HFF-Myc (cell line): ENCODE results near the gene ABCC5.

Source experiments
- DNase-seq: peaks from one replicate; pipeline ENCODE4 v3.0.0-alpha.2; 2011; ENCODE audit warnings: low read depth; ENCODE audit errors: extremely low read depth
- H3K4me3 ChIP-seq: replicated peaks from 2 replicates; pipeline ENCODE4 v1.5.1; 2011; ENCODE audit warnings: low read depth, mild to moderate bottlenecking, control low read depth, low read length
- TF ChIP-seq, protein P1 (sequence below): IDR thresholded peaks from 2 replicates; pipeline ENCODE4 v1.5.1; 2012; ENCODE audit warnings: mild to moderate bottlenecking, low read depth, low read length, control low read depth; ENCODE audit errors: missing control alignments

ABCC5 gene

DNA sequence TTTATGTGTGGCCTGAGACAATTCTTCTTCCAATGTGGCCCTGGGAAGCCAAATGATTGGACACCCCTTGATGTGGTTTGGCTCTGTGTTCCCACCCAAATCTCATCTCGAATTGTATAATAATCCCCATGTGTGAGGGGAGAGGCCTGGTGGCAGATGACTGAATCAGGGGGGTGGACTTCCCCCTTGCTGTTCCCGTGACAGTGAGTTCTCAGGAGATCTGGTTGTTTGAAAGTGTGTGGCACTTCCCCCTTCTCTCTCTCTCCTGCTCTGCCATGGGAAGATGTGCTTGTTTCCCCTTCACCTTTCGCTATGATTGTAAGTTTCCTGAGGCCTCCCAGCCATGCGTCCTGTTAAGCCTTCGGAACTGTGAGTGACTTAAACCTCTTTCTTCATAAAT is 72.9 kb downstream of the ABCC5 start:
- H3K4me3 ChIP-seq, result no peak overlapping the region
- TF ChIP-seq, protein P1, sequence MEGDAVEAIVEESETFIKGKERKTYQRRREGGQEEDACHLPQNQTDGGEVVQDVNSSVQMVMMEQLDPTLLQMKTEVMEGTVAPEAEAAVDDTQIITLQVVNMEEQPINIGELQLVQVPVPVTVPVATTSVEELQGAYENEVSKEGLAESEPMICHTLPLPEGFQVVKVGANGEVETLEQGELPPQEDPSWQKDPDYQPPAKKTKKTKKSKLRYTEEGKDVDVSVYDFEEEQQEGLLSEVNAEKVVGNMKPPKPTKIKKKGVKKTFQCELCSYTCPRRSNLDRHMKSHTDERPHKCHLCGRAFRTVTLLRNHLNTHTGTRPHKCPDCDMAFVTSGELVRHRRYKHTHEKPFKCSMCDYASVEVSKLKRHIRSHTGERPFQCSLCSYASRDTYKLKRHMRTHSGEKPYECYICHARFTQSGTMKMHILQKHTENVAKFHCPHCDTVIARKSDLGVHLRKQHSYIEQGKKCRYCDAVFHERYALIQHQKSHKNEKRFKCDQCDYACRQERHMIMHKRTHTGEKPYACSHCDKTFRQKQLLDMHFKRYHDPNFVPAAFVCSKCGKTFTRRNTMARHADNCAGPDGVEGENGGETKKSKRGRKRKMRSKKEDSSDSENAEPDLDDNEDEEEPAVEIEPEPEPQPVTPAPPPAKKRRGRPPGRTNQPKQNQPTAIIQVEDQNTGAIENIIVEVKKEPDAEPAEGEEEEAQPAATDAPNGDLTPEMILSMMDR, result no peak
- no peak for DNase-seq

- TF ChIP-seq, protein P1, result no peak
- no peak overlapping the region for H3K4me3 ChIP-seq
- DNase-seq, result no peak
These were observed 73.9 kb downstream of the ABCC5 start for GRCh38 chr3:183943739-183944138.

DNA sequence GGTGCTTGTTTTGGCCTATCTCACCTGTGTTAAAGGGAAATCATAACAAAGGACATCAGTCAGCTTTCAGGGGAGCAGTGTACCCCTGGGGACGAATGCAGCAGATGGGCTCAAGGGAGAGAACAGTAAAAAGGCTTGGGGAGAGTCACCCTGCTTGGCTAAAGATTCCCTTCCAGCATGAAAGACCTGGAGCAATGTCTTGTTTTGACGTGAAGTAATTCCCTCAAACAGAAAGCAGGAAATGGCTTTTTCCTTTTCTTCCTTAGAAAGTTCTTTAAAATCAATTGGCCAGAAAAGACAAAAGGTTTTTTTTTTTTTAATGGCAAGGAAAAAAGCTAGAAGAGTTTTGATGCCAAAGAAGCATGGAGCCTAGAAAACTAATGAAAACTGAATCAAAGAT is 76.5 kb downstream of the ABCC5 start:
- TF ChIP-seq, protein P1, result no peak
- no peak overlapping the region for H3K4me3 ChIP-seq
- DNase-seq, result no peak

DNA sequence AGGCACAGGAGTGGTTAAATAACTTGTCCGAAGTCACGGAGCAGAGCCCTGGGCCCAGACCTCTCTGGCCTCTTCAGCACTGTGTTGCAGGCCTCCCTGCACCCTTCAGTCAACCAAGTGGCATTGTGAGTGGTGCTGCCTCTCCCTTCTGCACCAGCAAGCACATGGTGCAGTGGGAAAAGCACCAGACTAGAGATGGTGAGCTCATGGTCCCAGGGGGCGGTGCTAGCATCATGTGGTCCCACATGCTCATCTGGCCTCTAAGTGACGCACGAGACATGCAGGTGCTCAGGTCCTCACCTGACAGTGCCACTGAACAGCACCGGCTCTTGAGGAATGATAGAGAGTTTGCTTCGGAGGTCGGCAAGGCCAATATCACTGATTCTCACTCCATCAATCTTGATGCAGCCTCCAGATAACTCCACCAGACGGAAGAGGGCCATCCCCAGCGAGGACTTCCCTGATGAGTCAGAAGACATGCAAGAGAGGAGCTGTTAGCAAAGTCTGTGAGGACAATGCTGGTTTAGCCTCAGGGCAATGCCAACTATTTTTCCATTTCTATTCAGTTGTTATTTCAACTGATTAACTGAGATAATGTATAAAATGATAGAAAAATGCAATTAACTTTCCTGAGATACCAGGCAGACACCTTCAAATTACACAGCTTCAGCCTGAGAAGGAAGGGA is 79.9 kb downstream of the ABCC5 start:
- no peak for DNase-seq
- TF ChIP-seq, protein P1, result no peak

DNA sequence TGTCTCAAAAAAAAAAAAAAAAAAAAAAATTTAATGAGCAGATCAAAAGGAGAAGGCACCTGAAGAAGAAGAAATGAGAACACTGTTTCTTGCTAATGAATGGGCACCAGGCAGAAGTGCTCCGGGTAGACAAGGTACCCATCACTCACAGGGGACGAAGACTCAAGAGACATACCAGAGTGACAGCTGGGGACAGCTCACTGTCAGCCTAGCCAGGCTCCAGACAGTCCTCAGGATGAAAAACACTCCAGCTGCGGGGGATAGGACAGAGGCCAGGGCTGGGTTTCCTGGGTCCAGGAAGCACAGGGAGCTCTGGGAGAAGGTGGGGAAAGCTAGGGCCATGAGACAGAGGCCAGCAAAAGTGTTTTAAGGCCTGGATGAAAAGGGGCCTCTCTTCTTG is 84.5 kb downstream of the ABCC5 start:
- H3K4me3 ChIP-seq, result no peak overlapping the region
- DNase-seq, result no peak
- TF ChIP-seq, protein P1, result no peak

More for the DNA sequence above, 79.9 kb downstream of the ABCC5 start:
- H3K4me3 ChIP-seq, result no peak overlapping the region

DNA sequence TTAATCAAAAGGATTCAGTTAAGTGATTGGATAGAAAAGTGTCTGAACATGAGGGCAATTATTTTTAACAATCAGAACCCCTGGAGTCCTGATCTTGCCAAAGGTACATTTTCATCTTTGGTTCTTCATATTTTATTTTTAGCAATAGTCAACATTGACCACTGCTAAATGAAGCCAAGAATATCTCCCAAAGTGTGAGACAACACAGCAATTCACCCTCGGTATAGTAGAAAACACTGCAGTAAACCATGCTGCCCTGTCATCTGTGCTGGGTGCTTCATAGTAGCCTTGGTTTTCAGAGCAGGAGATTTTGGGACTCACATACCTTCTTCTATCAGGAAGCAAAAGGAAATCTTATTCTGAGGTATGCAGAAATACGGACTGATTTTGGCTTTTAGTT is 85.8 kb downstream of the ABCC5 start:
- no peak overlapping the region for H3K4me3 ChIP-seq
- TF ChIP-seq, protein P1, result no peak
- DNase-seq, result no peak

GRCh38 chr3:183930086-183930485 is 87.6 kb downstream of the ABCC5 start:
- DNase-seq, result no peak
- TF ChIP-seq, protein P1, result no peak

More at GRCh38 chr3:183930086-183930485, 87.6 kb downstream of the ABCC5 start:
- no peak overlapping the region for H3K4me3 ChIP-seq
